ENCODE results near the gene ST3GAL2. TPM values are rescaled to one million over a fixed set of nuclear protein-coding genes. Genes with fewer than 3 reads are reported as not detected.

ST3GAL2 gene
- 27.9 and 31.3 TPM in 2 replicates for total RNA-seq

GRCh38 chr16:70438969-70439862 lies at the start of gene ST3GAL2:
Gene ST3GAL2, minus strand, starts transcription at chr16:70439100. Its CDS starts 40,570 bp downstream, at chr16:70398530.

GRCh38 chr16:70454222-70455034 lies 15.5 kb upstream of the ST3GAL2 start, which contains the start of gene FCSK:
Gene FCSK, plus strand, starts transcription at chr16:70454595. Its CDS starts 8,596 bp downstream, at chr16:70463191.

Other genes starting within 250 kb of the ST3GAL2 start
- 30.9 and 33.3 TPM in 2 replicates for gene EXOSC6, start 187.2 kb downstream of the ST3GAL2 start, total RNA-seq
- gene AARS1, start 149.6 kb downstream of the ST3GAL2 start, total RNA-seq, result 126 and 166 TPM in 2 replicates
- 17.2 and 31.5 TPM in 2 replicates for gene DDX19B, start 139.9 kb downstream of the ST3GAL2 start, total RNA-seq
- 32.2 and 39.7 TPM in 2 replicates for gene DDX19A, start 92.2 kb downstream of the ST3GAL2 start, total RNA-seq
- gene FCSK, start 15.5 kb upstream of the ST3GAL2 start, total RNA-seq, result 7.1 and 14.3 TPM in 2 replicates
- gene COG4, start 84.5 kb upstream of the ST3GAL2 start, total RNA-seq, result 71.8 and 159 TPM in 2 replicates
- gene SF3B3, start 84.7 kb upstream of the ST3GAL2 start, total RNA-seq, result 77.7 and 89.3 TPM in 2 replicates
- 0.32 and 1.4 TPM in 2 replicates for gene IL34, start 207.5 kb upstream of the ST3GAL2 start, total RNA-seq
- gene MTSS2, start 247.0 kb upstream of the ST3GAL2 start, total RNA-seq, result 2.9 and 5.5 TPM in 2 replicates

Measured in epithelial cell of umbilical artery (primary cell).